ENCODE data around the gene HMGB3. TPM values are rescaled to one million over a fixed set of nuclear protein-coding genes. Genes with fewer than 3 reads are reported as not detected.

The HMGB3 gene
- total RNA-seq: 17.0 and 28.4 TPM in 2 replicates

DNA sequence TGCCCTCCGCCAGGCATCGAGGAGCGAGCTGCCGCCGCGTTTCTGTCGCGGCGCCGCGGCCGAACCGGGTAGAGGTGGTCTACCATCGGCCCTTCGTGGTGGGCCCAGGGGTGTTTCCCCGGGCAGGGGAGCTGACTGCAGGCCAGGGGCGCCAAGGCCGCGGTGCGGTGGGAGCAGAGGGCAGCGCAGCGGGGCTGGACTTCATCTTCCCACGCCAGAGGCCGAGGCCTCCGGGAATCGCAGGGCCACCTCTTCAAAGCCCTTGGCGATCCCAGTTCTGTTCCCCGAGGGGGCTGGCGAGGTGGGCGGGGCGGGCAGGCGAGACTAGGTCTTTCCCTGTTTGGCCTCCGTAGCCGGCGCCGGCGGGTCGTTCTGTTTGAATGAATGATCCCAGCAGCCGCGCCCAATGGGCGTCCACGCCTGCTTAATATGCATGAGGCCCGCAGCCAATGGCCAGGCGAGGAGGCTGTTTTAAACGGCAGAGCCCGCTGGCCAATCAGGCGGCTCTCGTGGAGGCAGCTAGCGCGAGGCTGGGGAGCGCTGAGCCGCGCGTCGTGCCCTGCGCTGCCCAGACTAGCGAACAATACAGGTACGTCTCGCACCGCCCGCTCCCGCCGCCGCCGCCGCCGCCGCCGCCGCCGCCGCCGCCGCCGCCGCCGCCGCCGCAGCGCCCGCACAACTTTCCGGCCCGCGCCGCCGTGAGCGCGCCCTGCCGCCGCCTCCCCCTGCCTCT is at the start of gene HMGB3:
TSS of gene HMGB3 (plus strand) at position 548 of the 733 bp plus-strand sequence. CDS start 2,265 bp downstream, outside the sequence.

Small RNA genes lying within 50 kb of the gene (small RNA-seq; reads per million reads assigned to genes)
- gene RNA5SP525: not detected
- not detected for gene RNU6-383P
- not detected for gene RPL12P50

Other genes with a start within 250 kb of the HMGB3 start
- 48.3 and 60.1 TPM in 2 replicates for gene CD99L2, start 84.7 kb upstream of the HMGB3 start, total RNA-seq
- not detected in 2 replicates for gene GPR50, start 193.2 kb downstream of the HMGB3 start, total RNA-seq

All from vein endothelial cell (primary cell).